SU-DHL-6 (cell line): ENCODE data around the gene CDC123.
"Not testable (repeated sequence)": the region's sequence is repeated elsewhere in the genome, so short reads cannot be mapped to it uniquely, and the experiment has no call there.

Experiments
- H2AFZ ChIP-seq: fragments of 200-600 bp; sonication (generic); 2 replicates; pipeline ENCODE4 v1.6.1; 2014; ENCODE audit warnings: low read depth, mild to moderate bottlenecking, moderate library complexity, mixed read lengths, antibody characterized with exemption, low read length; ENCODE audit not compliant: severe bottlenecking
- H3F3A ChIP-seq: fragments of 200-600 bp; shearing (Covaris generic); 2 replicates; pipeline ENCODE4 v1.6.0; 2016; ENCODE audit warnings: antibody characterized with exemption, mild to moderate bottlenecking; ENCODE audit not compliant: insufficient read depth
- H3K27ac ChIP-seq: fragments of 200-600 bp; sonication (generic); 2 replicates; pipeline ENCODE4 v1.5.1; 2016; ENCODE audit warnings: low read depth, mild to moderate bottlenecking, low read length, moderate library complexity, mixed read lengths
- H3K27me3 ChIP-seq: fragments of 200-600 bp; sonication (generic), shearing (Covaris generic); 2 replicates; pipeline ENCODE4 v1.6.0; 2014; ENCODE audit warnings: mild to moderate bottlenecking, low read length
- H3K36me3 ChIP-seq: fragments of 200-600 bp; sonication (generic); 2 replicates; pipeline ENCODE4 v1.6.1; 2014; ENCODE audit warnings: mild to moderate bottlenecking, low read length, mixed read lengths
- H3K4me2 ChIP-seq: fragments of 300-600, 200-600 bp; shearing (Covaris generic), sonication (generic); 2 replicates; pipeline ENCODE4 v1.6.0; 2014; ENCODE audit warnings: low read length, low read depth, mild to moderate bottlenecking; ENCODE audit not compliant: poor library complexity, severe bottlenecking
- H3K4me3 ChIP-seq: fragments of 200-600 bp; sonication (generic); 2 replicates; pipeline ENCODE4 v1.5.1; 2014; ENCODE audit warnings: antibody characterized with exemption, low read length, mild to moderate bottlenecking, mixed read lengths; ENCODE audit not compliant: insufficient read depth, poor library complexity, severe bottlenecking
- H3K79me2 ChIP-seq: fragments of 200-600 bp; sonication (generic); 2 replicates; pipeline ENCODE4 v1.6.1; 2014; ENCODE audit warnings: mild to moderate bottlenecking, low read length, moderate library complexity; ENCODE audit not compliant: insufficient read depth
- H3K9ac ChIP-seq: fragments of 200-600 bp; sonication (generic); 2 replicates; pipeline ENCODE4 v1.7.0; 2014; ENCODE audit warnings: mild to moderate bottlenecking, low read length
- H3K9me2 ChIP-seq: fragments of 200-600 bp; sonication (generic); replicated peaks from 2 replicates; pipeline ENCODE4 v1.6.1; 2014; ENCODE audit warnings: low read length; ENCODE audit not compliant: insufficient read depth
- H3K9me3 ChIP-seq: fragments of 200-600 bp; sonication (generic); 2 replicates; pipeline ENCODE4 v1.6.1; 2014; ENCODE audit warnings: low read length, mixed read lengths; ENCODE audit not compliant: insufficient read depth
- H4K20me1 ChIP-seq: fragments of 200-600 bp; sonication (generic); 2 replicates; pipeline ENCODE4 v1.6.1; 2014; ENCODE audit warnings: low read depth, mild to moderate bottlenecking, antibody characterized with exemption, low read length, moderate library complexity, mixed read lengths
- CTCF ChIP-seq: fragments of 200-600 bp; sonication (generic); IDR thresholded peaks from one replicate; pipeline ENCODE4 v1.5.1; 2017; ENCODE audit warnings: antibody characterized with exemption, mild to moderate bottlenecking, low read length, moderate library complexity; ENCODE audit not compliant: insufficient read depth, poor library complexity, severe bottlenecking
- EZH2phosphoT487 ChIP-seq: fragments of 200-600 bp; sonication (generic), shearing (Covaris generic); conservative IDR thresholded peaks from 2 replicates; pipeline ENCODE4 v1.6.1; 2018; ENCODE audit warnings: mild to moderate bottlenecking, antibody characterized with exemption, low read length, moderate library complexity, mixed read lengths

The CDC123 gene

GRCh38 chr10:12264204-12264940, 68.4 kb downstream of the CDC123 start:
- H2AFZ ChIP-seq: no peak overlapping the region

GRCh38 chr10:12269056-12269455, 73.1 kb downstream of the CDC123 start:
- Histone ChIP-seq H3K4me2 (no peak overlapping the region), H3K27me3 (no peaks in the 10 kb centered on the region), H4K20me1 (no peaks in the 10 kb centered on the region), H3K9me2 (no peaks in the 10 kb centered on the region), H3F3A (peaks cover 6% of the 10 kb centered on the region), H2AFZ (no peak overlapping the region), H3K36me3 (no peaks in the 10 kb centered on the region), H3K4me3 (no peak overlapping the region), H3K27ac (no peak overlapping the region), H3K9ac (no peak overlapping the region), H3K79me2 (no peaks in the 10 kb centered on the region), H3K9me3 (no peaks in the 10 kb centered on the region)
- TF ChIP-seq EZH2phosphoT487: no peak

More at GRCh38 chr10:12264204-12264940, 68.4 kb downstream of the CDC123 start:
- H3K4me2 ChIP-seq: peak overlapping the region; percentile 54
- H3K27ac ChIP-seq: peak overlapping the region; percentile 71
- peak overlapping the region; percentile 2; the same call in 1 of the 2 replicates for H3K9ac ChIP-seq
- no peaks in the 10 kb centered on the region for H4K20me1 ChIP-seq
- no peaks in the 10 kb centered on the region for H3K27me3 ChIP-seq
- peaks cover 6% of the 10 kb centered on the region for H3F3A ChIP-seq
- H3K79me2 ChIP-seq: no peaks in the 10 kb centered on the region
- H3K4me3 ChIP-seq: peak overlapping the region; percentile 38
- H3K36me3 ChIP-seq: no peaks in the 10 kb centered on the region
- no peaks in the 10 kb centered on the region for H3K9me2 ChIP-seq
- peak; percentile 62 for TF ChIP-seq CTCF
- no peak for TF ChIP-seq EZH2phosphoT487
- no peaks in the 10 kb centered on the region for H3K9me3 ChIP-seq

GRCh38 chr10:12271210-12271540, 75.2 kb downstream of the CDC123 start:
- H3K9ac ChIP-seq: no peak overlapping the region
- H3K27ac ChIP-seq: no peak overlapping the region
- H3K4me2 ChIP-seq: no peak overlapping the region

DNA sequence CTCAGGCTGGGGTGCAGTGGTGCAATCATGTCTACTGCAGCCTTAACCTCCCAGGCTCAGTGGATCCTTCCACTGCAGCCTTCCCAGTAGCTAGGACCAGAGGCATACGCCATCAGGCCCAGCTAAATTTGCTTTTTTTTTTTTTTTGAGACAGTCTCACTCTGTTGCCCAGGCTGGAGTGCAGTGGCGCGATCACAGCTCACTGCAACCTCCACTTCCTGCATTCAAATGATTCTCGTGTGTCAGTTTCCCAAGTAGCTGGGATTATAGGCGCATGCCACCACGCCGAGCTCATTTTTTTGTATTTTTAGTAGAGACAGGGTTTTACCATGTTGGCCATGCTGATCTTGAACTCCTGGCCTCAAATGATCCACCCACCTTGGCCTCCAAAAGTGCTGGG, 81.9 kb downstream of the CDC123 start:
- not testable (repeated sequence) for H3K27ac ChIP-seq, H3K36me3 ChIP-seq, H4K20me1 ChIP-seq, H3K9ac ChIP-seq, H3K4me3 ChIP-seq, H3K4me2 ChIP-seq, H3K9me2 ChIP-seq, H3K79me2 ChIP-seq, H2AFZ ChIP-seq, H3F3A ChIP-seq, H3K27me3 ChIP-seq, H3K9me3 ChIP-seq

More at GRCh38 chr10:12271210-12271540, 75.2 kb downstream of the CDC123 start:
- Histone ChIP-seq H3F3A (peaks cover 3% of the 10 kb centered on the region; the same call in 1 of the 2 replicates), H3K36me3 (no peaks in the 10 kb centered on the region), H3K79me2 (no peaks in the 10 kb centered on the region), H4K20me1 (no peaks in the 10 kb centered on the region), H3K27me3 (no peaks in the 10 kb centered on the region), H3K9me2 (no peaks in the 10 kb centered on the region), H3K4me3 (no peak overlapping the region), H2AFZ (no peak overlapping the region), H3K9me3 (no peaks in the 10 kb centered on the region)
- TF ChIP-seq EZH2phosphoT487 (no peak), CTCF (no peak)
